Body of pancreas (tissue), 4 donors: ENCODE data around the gene CCR6.

Experiments
- CTCF ChIP-seq, 7 experiments: fragments of 450-650 bp in 4 of 7; fragments of 200-600 bp in 3 of 7; sonication (generic) in 3 of 7; IDR thresholded peaks; one replicate each; pipeline ENCODE4 v1.5.1; 2016 to 2019; ENCODE audit warnings: antibody characterized with exemption in 7 of 7
- POLR2A ChIP-seq, 3 donors: fragments of 450-650 bp; IDR thresholded peaks; one replicate each; pipeline ENCODE4 v1.6.1; 2016; ENCODE audit warnings: antibody characterized with exemption in 3 of 3, mild to moderate bottlenecking in 2 of 3

- no peak for TF ChIP-seq POLR2A (IDR thresholded peaks at IDR 0.05)
- TF ChIP-seq CTCF (IDR thresholded peaks at IDR 0.05), result no peak
These were observed 662 bp upstream of the CCR6 start for GRCh38 chr6:167122041-167122826.
